ENCODE measurements around the gene ANO10.
"Not testable (repeated sequence)": the region's sequence is repeated elsewhere in the genome, so short reads cannot be mapped to it uniquely, and the experiment has no call there.

The ANO10 gene

DNA sequence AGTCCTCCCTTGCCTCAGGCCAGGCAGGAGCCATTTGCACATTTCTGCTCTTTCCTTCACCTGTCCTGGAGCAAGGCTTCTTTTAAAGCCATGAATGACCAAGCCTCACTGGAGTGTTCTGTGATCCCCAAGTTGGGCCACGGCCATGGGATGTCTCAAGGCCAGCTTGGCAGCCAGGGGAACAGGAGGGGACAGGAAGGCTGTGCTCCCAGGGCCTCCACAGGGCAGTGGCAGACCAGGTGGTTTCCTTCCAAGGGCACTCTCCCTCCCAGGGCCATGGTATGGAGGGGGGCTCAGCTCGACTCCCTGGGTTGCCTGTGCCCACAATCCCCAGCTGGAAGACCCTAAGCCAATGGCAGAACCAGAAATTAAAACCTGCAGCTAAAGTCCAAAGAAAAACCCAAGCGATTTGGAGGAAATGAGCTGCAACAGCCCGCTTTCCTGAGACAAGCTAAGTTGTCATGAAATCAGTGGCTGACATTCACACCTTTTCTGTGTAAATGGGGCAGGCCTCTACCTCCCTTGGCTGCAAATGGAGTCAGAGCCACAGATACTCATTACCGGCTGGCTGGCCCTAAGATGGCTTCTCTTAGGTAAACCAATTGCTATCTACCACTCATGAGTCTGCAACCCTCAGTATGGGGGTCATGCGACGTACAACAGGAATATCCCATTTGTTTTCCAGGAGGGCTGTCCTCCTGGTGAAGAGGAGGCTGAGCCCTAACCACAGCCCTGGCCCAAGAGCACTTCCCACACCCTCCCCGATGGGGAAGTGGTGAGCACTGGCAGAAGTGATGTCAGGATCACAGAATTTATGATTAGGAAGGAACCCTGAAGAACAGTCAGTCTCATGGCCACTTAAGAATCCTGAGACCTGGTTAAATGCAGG lies 252.2 kb downstream of the ANO10 start:
- DNase-seq = no peak

DNA sequence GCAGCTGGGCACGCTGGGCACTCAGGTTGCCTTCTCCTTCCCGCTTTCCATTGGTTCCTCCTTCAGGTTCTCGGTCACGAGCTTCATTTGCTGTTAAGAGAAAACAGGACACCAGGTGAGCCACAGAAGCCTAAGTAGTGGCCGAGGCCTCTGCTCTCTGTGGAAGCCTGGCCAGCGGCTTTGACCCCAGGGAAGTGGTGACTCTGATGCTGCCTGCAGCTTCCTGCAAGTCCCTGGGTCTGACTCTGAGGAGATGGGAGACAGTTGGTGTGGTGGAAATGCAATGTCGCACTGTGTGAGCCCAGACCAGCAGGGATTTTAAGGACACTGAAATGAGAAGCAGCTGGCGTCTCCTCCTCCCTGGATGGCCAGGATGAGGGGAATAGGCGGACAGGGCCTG lies 254.9 kb downstream of the ANO10 start:
- DNase-seq = no peak

DNA sequence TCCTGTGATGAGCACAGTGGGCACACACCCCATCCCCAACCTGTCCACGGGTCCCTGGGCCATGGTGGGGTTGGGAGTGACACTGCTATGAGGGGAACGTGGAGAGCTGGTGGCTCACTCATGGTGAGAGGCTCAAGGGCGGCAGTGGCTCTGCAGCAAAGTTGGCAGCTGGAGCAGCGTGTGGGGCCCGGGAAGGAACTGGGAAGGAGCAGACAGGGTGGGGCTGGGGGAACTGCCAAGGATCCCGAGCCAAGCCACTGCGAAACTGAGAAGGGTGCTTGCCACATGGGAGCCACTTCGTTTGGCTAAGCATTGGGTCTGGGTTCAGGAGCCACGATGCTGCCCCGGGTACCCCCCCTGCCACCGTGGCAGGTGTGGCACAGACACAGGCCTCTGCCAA lies 255.3 kb downstream of the ANO10 start:
- DNase-seq = no peak

DNA sequence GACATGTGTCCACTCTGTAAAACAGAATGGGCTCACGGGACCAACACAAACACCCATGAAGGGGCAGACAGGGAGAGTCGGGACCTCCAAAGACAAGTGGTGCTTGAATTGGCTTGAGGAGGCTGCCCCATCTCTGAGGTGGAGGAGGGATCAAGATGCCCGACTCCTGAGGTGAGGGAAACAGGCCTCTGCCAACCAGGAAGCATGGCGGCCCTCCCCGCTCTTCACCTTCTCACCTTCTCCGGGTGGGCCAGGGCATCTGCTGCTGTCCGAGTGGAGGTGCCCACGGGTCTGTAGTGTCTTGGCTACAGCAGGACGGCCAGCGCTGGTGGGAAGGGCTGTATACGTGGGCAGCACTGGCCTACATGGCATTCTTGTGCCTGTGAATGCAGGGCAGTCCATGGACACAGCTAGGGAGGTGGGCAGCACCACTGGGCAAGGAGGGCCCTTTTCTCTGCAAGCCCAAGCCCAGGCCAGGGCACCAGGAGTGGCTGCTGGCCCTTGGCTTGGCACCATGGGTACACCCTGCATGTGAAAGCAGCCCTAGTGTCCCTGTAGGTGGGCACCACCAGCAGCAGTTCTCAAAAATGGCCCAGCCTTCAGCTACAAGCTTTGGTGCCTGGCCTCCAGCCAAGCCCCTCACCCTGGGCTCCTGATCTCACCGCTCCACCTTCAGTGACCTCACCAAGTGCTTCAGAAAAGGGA lies 256.1 kb downstream of the ANO10 start:
- no peak for DNase-seq

DNA sequence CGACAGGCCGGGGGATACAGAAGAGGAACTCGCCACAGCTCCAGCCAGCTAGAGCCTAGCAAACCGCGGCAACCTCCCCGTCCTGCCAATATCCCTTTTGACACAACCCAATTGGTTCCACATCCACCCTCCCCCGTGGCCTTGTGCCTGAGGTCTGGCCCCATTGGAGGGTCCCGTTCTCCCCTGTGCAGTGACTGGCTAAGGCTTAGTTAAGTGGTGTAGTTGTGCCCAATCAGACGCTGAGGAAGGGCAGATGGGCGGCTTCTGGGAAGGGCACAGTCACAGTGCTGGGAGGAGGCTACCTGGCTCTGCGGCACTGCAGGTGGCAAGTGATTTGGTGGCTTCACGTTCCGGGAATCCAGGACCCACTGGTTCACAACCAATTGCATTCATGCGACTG lies 256.9 kb downstream of the ANO10 start:
- no peak for DNase-seq

DNA sequence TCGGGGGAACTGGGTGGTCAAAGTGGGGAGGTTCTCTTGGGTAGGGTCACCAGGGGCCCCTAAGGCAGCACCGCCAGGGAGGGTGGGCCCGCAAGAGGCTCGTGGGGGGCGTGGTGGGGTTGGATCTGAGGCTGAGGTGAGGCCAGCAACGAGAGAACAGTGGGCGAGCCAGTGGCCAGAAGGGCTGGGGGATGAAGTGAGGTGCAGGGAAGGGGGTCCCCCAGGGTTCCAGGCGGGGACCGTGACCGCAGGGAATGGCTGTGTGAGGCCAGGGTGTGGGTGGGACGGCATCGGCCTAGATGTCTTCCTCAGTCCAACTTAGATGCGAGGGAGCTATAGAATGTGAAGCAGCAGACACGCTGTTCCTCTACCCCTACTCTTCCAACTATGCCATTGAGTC lies 257.3 kb downstream of the ANO10 start:
- DNase-seq = no peak

DNA sequence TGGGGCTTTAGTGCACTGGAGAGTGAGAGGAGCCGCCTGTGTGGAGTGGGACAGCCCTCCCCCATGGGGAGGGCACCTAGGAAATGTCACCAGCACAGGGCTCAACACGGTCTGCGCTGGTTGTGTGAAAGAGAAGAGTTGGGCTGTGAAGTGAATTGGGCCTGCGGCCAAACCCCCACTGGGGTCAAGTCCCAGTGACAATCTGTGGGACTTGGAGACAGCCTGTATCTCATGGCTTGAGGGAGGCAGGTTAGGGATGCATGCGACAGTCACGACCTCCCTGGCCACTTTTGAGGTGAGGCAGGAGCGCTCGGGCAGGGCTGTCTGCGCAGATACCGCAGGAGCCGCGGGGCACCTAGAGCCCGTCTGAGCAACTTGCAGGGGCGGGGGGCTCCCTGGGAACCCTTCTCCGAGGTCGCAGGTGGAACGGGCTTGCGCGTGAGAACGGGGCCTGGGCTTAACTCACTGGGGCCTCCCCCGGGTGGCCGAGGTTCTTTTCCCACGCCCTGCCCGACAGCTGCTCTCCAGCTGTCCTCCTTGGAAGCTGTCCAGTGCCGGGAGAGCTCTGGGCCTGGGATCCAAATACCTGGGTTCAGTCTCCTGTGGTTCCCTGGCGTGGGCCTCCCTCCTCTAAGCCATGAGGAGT lies 258.1 kb downstream of the ANO10 start:
- DNase-seq = no peak

DNA sequence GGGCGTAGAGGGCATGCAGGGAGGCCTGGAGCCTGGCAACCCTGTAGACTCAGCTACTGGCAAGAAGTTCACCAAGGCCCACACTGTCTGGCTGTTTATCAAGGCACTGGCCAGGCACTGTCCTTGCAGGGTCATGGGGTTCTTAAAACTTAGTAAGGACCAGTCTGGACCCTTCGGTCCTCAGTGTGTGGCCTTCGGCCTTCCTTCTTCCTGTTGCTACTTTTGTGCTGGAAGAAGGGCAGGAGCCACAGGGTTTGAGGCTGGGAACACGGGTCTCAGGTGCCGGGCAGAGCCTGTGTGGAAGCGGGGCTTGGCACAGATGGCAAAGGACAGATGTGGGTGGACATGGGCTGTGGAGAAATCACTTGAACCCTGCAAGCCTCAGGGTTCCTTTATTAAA lies 258.9 kb downstream of the ANO10 start:
- DNase-seq = no peak

DNA sequence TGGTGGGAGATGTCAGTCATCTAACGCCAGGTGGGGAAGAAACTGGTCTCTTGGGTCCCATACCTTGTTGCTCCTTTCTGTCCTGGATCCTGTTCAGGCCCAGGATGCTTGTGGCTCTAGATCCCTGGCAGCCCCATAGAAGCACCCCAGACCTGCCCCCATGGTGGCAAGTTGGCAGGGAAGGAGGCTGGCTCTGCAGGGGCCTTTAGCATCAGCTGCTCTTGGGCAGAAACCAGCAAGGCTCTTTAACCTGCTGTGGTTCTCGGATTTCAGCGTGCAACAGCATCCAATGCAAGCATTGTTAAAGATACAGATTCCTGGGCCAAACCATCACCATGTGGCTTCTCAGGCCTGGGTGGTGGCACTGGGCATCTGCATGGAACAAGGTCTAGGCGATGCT lies 259.6 kb downstream of the ANO10 start:
- no peak for DNase-seq

DNA sequence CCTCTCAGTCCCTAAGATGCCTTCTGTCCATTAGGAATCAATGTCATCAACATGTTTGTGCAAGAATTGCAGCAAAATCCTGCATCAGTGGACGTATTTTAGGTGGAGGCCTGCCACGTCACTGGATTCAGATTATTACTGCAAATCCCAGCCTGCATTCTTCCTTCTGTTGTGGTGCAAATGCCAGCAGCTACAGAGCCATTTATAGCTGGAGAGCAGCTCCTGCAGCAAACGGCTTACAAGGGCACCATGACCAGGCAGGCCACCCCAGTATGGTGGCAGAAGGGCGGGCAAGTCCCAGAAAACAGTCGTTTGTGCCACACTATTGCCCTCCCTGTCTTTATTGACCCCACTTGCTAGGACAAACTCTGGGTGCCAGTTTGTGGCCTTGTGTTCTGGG lies 260.7 kb downstream of the ANO10 start:
- no peak for DNase-seq

DNA sequence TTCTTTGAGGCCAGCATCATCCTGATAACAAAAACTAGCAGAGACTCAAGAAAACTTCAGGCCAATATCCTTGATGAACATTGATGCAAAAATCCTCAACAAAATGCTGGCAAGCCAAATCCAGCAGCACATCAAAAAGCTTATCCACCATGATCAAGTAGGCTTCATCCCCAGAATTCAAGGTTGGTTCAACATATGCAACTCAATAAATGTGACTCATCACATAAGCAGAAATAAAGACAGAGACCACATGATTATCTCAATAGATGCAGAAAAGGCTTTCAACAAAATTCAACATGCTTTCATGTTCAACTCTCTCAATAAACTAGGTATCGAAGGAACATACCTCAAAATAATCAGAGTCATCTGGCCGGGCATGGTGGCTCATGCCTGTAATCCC lies 265.8 kb downstream of the ANO10 start:
- DNase-seq = not testable (repeated sequence)

DNA sequence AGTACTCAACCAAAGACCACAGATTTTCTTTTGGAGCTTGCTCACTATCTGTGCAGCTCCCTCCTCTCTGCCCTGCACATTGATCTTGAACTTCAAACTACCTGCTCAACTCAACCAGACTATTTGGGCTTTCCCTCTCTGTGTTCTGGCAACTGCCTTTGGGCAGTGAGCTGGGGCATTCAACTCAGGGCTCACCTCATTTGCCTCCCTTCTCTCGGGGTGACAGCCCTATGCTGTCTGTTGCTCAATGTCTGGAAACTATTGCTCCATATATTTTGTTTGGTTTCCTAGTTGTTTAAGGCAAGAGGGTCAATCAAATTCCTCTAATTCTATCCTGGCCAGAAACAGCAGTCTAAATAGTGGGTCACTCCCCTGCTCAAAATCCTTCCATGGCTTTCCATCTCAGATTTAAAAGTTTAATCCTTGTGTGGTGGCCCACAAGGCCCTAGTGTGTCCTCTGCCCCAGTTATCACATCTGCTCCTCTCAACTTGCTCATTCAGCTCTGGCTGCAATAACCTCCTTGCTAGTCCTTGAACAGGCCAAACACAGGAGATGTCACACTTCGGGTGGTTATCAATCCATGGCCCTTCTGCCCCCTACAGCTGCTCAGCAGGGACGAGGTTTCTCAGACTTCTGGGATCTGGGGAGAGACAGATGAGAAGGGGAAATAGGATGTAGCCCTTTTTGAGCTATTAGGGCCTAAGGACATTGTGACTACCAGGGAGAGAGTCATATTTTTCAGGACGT lies 267.7 kb downstream of the ANO10 start:
- no peak for DNase-seq

DNA sequence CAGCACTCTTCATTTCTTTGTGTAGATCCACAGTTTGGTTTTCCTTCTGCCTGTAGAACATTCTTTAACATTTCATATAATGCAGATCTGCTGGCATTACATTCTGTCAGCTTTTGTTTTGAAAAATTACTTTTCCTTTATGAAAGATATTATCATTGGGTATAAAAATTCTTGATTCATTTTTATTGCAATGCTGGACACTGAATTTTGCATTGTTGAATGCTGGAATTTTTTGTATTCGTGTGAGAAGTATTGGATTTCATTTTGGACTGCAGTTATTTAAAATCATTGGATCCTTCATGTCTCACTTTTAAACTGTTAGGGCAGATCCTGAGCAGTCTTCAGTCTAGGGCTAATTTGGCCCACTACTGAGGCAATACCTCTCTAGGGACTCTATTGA lies 268.4 kb downstream of the ANO10 start:
- no peak for DNase-seq

DNA sequence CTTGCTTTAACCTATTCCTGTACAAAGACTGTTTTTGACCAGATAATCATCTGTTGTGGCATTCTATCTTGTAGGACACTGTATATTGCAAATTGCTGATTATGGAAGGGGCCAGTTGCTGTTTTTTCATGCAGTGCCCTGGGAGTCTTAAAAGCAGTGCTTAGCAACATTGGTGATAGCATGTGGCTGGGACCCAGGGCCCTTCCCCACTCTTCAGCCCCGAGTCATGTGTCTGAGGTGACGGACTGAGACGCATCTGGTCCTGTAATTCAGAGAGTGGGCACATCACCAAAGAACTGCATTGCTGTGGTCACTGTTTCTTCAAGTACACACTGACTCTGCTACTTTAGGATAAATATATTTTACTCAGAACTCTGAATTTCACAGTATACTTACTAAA lies 272.1 kb downstream of the ANO10 start:
- DNase-seq = no peak

DNA sequence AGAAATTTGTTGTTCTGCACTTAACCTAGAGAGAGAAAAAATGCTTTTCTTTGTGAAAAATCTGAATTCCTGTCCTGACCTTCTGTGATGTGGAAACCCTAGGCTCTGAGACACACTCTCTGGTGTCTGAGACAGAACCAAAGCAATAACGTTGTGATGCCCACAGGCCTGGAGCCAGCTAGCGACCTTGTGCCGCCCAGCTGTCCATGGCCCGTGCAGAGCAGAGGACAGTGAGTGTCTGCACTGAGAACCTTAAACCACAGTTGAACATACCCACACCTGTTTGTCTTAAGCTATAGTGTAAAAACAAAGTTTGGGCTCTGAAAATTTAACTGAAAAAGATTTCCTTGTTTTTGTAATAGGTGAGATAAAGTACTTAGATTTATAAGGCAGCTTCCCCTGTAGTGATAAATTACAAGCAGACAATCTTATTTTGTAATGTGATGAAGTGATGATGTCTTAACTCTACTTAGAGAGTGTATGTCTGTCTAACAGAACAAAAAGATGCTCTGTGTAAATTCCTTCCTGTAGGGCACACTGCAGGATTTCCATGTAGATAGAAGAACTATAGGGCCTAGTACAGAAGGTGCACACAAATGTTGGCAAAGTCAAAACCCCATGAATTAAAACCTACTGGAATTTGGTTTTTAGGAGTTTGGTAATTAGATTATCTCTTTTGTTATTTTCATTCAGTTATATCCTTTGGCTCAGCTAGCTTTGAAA lies 272.8 kb downstream of the ANO10 start:
- no peak for DNase-seq

DNA sequence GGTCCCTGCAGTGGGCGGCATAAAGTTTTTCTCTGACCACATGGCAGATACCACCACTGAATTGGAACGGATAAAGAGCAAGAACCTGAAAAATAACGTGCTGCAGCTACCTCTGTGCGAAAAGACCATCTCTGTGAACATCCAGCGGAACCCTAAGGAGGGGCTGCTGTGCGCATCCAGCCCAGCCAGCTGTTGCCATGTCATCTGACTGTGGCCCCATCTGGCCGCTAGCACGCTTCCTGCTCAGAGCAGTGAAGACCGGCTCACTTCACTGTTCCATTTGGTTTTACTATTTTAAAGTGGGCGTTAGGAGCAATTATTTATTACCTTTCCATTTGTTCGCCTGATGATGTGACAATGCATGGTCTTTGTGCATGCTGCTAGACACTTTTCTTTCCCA lies 273.5 kb downstream of the ANO10 start:
- DNase-seq = no peak

DNA sequence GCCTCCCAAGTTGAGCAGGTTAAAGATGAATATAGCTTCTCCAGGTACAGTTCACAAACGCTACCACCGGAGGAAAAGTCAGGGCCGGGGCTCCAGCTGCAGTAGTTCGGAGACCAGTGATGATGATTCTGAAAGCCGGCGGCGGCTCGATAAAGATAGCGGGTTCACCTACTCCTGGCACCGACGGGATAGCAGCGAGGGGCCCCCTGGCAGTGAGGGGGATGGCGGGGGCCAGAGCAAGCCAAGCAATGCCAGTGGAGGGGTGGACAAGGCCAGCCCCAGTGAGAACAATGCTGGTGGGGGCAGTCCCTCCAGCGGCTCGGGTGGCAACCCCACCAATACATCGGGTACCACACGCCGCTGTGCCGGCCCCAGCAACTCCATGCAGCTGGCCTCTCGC lies 274.0 kb downstream of the ANO10 start:
- DNase-seq = no peak

DNA sequence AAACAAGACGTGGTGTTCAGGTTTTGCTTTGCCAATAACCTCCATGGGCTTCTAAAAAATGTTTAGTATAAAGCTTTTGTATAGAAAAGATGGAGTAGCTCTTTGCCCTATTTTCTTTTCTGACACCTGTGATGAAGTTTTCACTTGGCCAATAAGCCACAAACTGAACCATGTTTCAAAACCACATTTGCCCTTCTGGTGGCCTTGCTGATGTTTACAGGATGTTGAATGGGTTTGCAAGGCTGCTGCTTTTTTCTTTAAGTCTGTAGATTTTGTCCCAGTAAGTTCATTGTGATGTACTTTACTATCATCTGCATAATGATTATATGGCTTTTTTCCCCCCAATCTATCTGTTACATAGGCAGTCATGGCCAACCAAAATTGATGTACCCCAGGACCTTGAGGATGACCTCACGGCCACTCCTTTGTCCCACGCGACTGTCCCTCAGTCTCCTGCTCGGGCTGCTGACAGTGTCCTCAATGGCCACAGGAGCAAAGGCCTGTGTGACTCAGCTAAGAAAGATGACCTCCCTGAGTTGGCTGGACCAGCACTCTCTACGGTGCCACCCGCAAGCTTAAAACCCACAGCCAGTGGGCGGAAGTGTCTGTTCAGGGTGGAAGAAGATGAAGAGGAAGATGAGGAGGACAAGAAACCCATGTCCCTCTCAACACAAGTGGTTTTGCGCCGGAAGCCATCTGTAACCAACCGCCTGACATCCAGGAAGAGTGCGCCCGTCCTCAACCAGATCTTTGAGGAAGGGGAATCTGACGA lies 274.6 kb downstream of the ANO10 start:
- DNase-seq = peak; percentile 54

DNA sequence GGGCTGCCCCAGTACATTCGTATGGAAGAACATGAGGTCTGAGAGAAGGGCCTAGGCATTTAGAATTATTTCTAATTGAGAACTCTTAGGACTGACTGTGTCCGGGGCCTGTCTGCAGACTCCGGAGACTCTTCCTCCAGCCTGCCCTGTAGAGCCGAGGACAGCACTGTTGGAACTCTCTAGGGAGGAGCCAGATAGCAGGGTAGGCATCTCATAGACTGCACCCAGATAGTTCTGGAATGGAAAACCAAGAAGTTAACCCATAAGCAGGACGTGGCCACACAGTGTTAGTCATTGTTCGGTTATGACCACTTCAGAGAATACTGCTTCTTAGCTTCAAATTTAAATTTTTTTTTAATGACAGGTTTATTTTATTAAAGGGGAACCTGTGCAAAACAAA lies 275.9 kb downstream of the ANO10 start:
- DNase-seq = peak; percentile 43

DNA sequence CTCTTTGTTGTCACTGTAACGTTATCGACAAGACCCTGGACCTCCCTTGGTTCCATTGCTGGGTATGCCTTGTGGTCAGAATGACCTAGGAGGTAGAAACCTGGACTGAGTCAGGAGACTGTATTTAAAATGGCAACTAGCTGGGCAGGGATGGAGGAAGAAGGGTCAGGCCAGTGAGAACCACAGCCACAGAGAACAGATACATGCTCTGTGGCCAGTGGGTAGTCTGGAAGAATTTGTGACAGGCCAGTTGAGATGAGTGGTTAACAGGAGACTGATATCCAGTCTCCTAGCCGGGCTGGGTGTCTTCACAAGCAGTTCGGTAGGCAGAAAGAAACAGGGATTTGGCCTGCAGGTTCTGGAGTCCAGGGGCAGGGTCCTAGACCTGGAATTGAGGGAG lies 276.6 kb downstream of the ANO10 start:
- no peak for DNase-seq

DNA sequence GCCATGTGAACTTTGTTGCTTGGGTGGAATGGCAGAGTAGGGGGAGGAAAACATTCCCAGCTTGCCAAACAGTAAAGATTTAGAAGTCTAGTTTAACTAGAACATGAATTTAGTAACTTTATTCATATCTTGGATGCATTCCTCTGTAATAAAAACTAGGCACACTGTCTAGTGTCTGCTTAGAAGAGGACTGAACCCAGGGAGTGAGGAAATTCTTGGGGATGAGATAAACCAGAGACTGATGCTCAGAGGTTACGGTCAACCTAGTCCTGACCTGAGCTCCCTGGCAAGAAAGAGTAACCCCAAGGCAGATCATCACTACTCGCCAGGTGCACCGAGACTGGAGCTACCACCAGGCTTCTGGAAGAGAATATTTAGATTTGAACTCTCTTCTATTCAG lies 277.3 kb downstream of the ANO10 start:
- no peak for DNase-seq

DNA sequence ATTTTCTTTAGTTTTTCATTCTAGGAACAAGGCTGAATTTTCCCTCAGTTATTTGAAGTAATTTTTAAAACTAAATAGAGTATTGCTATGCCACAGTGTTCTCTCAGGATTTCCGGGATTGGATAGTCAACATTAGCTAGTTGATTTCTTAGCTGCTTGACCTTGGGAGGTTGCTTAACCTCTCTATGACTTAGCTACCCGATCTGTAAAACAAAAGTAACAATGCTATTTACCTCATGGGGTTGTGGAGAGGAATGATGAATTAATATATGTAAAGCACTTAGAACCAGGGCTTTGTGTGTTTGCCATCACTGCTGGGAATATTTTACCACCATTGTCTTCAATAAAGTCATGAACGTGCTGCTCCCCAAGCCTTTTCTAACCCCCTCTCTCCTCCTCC lies 278.0 kb downstream of the ANO10 start:
- DNase-seq = no peak
